PC-9 (cell line): ENCODE measurements around the gene TJP3.

ENCODE experiments used
- EZH2 ChIP-seq: fragments of 200-600 bp; sonication (generic); IDR thresholded peaks from 2 replicates; pipeline ENCODE4 v1.8.0; 2017; ENCODE audit warnings: antibody characterized with exemption, low read depth
- TF ChIP-seq, protein P1 (sequence below): fragments of 200-600 bp; sonication (generic); conservative IDR thresholded peaks from 2 replicates; pipeline ENCODE4 v1.6.1; 2017; ENCODE audit warnings: mixed run types, antibody characterized with exemption, mild to moderate bottlenecking, moderate library complexity

DNA sequence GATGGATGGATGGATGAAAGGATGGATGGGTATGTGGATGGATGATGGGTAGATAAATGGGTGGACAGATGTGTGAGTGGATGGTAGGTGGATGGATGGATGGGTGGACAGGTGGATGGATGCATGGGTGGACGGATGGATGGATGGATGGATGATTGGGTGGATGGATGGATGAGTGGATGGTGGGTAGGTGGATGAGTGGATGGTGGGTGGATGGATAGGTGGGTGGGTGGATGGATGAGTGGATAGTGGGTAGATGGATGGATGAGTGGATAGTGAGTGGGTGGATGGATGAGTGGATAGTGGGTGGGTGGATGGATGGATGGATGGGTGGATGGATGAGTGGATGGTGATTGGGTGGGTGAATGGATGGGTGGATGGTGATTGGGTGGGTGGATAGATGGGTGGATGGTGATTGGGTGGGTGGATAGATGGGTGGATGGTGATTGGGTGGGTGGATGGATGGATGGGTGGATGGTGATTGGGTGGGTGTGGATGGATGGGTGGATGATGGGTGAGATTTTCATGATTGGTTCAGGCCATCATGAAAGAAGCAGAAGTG, 68.4 kb downstream of the TJP3 start:
- TF ChIP-seq, protein P1, sequence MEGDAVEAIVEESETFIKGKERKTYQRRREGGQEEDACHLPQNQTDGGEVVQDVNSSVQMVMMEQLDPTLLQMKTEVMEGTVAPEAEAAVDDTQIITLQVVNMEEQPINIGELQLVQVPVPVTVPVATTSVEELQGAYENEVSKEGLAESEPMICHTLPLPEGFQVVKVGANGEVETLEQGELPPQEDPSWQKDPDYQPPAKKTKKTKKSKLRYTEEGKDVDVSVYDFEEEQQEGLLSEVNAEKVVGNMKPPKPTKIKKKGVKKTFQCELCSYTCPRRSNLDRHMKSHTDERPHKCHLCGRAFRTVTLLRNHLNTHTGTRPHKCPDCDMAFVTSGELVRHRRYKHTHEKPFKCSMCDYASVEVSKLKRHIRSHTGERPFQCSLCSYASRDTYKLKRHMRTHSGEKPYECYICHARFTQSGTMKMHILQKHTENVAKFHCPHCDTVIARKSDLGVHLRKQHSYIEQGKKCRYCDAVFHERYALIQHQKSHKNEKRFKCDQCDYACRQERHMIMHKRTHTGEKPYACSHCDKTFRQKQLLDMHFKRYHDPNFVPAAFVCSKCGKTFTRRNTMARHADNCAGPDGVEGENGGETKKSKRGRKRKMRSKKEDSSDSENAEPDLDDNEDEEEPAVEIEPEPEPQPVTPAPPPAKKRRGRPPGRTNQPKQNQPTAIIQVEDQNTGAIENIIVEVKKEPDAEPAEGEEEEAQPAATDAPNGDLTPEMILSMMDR: no peak
- TF ChIP-seq EZH2: no peak
